Measurements from ENCODE around the gene SYT14. TPM values are rescaled to one million over a fixed set of nuclear protein-coding genes. Genes with fewer than 3 reads are reported as not detected.
"Not testable (repeated sequence)": the region's sequence is repeated elsewhere in the genome, so short reads cannot be mapped to it uniquely, and the experiment has no call there.

Gene SYT14
- total RNA-seq (not detected), polyA plus RNA-seq (not detected)

DNA sequence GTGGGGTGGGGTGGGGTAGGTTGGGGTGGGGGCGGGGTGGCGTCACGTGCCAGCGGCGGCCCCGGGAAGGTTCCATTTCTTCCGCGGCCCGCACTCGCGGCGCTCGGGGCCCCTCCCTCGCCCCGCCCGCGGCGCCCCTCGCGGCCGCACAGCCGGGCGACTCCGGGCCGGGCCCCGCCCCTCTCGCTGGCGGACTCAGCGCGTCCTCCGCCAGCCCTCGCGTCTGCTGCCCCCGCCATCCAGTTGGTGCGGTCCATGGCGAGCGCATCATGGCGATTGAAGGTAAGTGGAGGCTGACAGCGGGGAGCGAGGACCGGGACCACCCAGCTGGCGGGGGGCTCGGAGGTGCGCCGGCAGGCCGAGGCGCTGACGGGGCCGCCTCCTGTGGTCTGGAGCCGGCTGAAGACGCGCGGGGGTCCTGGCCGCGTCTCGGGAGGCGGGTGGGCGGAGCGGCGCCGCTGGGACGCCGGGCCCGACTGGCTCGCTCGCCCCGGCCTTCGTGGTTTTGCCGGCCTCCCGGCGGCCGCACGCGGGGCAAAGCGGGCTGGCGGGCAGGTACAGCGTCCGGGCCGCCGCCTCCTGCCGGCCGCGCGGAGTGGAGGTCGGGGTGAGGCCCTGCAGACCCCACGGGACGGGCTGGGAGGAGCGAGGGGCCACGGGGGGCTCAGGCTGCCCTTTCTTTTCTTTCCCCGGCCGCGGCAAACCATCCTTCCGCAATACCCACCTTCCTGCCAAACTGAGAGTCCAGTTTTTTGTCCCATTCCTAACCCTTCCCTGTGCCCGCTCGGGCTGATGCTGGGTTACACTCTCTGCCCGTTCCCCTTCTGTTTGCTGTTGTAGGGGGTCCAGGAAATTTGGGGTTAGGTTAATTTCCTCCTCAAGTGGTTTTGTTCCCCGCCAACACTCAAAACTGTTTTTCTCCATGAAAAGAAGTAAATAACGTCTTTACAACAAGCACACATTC, at the start of gene SYT14:
TSS of gene SYT14 (plus strand) at position 222 of the 964 bp plus-strand sequence. CDS start at position 270, 48 bp downstream.
- peaks cover 0 to 16% (median 8%) of the 10 kb centered on the region in 5 donors for H3K9me3 Mint-ChIP-seq
- no peak for DNase-seq
- H3K4me3 ChIP-seq (ENCODE audit: low read length), result no peak within 1 kb of the TSS

DNA sequence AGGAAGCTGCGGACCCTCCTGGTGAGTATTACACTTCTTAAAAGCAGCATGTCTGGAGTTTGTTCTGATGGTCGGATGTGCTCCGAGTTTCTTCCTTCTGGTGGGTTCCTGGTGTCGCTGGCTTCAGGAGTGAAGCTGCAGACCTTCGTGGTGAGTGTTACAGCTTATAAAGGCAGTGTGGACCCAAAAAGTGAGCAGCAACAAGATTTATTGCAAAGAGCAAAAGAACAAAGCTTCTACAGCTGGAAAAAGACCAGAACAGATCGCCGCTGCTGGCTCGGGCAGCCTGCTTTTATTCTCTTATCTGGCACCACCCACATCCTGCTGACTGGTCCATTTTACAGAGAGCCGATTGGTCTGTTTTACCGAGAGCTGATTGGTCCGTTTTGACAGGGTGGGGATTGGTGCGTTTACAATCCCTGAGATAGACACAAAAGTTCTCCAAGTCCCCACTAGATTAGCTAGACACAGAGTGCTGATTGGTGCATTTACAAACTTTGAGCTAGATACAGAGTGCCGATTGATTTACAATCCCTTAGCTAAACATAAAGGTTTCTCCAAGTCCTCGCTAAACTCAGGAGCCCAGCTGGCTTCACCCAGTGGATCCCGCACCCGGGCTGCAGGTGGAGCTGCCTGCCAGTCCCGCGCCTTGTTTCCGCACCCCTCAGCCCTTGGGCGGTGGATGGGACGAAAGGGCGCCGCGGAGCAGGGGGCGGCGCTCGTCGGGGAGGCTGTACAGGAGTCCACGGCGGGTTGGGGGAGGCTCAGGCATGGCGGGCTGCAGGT, 49.5 kb upstream of the SYT14 start:
- H3K4me3 Mint-ChIP-seq; H3K4me1 ChIP-seq (ENCODE audit: insufficient read depth, low read length); H3K9me3 ChIP-seq (ENCODE audit: low read length); POLR2A ChIA-PET; H3K4me3 ChIP-seq (ENCODE audit: low read length); H3K27me3 ChIP-seq (ENCODE audit: insufficient read depth, low read length, poor library complexity, severe bottlenecking); H3K27ac Mint-ChIP-seq; H3K36me3 ChIP-seq (ENCODE audit: insufficient read depth, low read length); DNase-seq; CTCF ChIA-PET; H3K4me1 Mint-ChIP-seq; H3K36me3 Mint-ChIP-seq; H3K27ac ChIP-seq (ENCODE audit: low read depth, low read length); H3K9me3 Mint-ChIP-seq: not testable (repeated sequence)
- H3K27me3 Mint-ChIP-seq, result peaks cover 14 to 54% of the 10 kb centered on the region in 2 donors

More for the DNA sequence above, at the start of gene SYT14:
- Mint-ChIP-seq H3K36me3 (peaks cover 0 to 5% (median 0%) of the 10 kb centered on the region in 3 donors), H3K4me3 (peak within 1 kb of the TSS; percentile 40 to 79 (median 71)), H3K27me3 (peaks cover 34 to 77% of the 10 kb centered on the region in 2 donors), H3K27ac (peak within 1 kb of the TSS in 1 of 8 donors; percentile 41), H3K4me1 (peaks cover 12 to 18% (median 15%) of the 10 kb centered on the region in 3 donors)
- Histone ChIP-seq H3K36me3 (ENCODE audit: insufficient read depth, low read length) (no peaks in the 10 kb centered on the region), H3K27me3 (ENCODE audit: insufficient read depth, low read length, poor library complexity, severe bottlenecking) (peaks cover 12% of the 10 kb centered on the region), H3K9me3 (ENCODE audit: low read length) (no peaks in the 10 kb centered on the region), H3K27ac (ENCODE audit: low read depth, low read length) (no peak within 1 kb of the TSS), H3K4me1 (ENCODE audit: insufficient read depth, low read length) (no peaks in the 10 kb centered on the region)
- POLR2A ChIA-PET, result no interaction called here
- CTCF ChIA-PET, result no interaction called here

DNA sequence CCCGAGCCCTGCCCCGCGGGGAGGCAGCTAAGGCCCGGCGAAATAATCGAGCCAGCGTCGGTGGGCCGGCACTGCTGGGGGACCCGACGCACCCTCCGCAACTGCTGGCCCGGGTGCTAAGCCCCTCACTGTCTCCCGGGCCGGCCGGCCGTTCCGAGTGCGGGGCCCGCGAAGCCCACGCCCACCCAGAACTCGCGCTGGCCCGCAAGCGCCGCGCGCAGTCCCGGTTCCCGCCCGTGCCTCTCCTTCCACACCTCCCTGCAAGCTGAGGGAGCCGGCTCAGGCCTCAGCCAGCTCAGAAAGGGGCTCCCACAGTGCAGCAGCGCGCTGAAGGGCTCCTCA, 49.0 kb upstream of the SYT14 start:
- ChIA-PET CTCF (no interaction called here), POLR2A (no interaction called here)
- peaks cover 0 to 2% (median 0%) of the 10 kb centered on the region in 5 donors for H3K9me3 Mint-ChIP-seq

DNA sequence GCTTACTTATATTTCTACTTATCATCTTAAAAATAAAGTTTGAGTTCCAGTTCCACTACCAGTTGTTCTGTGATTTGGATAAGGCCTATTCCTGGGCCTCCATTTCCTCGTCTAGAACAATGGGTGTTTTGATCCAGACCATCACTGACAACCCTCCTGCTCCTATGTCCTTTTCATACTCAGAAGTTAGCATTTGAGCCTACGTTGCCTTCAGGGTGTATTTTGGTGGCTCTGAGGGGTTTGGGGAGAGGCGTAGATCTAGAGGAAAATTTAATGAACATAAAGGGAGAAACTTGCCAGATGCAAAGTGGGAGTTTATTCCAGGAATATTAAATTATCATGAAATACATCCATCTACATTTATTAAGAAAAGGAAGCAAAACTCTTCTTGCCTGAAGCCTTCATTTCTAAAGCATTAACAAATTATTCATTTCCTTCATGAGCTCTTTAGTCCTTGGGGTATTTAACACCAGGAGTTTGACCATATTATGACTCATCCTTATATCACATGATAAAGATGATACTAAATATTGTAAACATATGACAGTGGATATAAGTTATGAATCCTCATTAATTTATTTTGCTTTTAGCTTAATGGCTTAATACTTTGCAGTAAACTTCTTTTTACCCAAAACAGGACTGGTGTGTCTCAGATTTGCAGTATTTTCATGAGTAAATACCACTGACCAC, 47.2 kb upstream of the SYT14 start:
- Mint-ChIP-seq H3K27me3 (peaks cover 14 to 51% of the 10 kb centered on the region in 2 donors), H3K4me3 (no peak overlapping the region), H3K4me1 (no peaks in the 10 kb centered on the region), H3K9me3 (peaks cover 0 to 2% (median 0%) of the 10 kb centered on the region in 5 donors), H3K36me3 (no peaks in the 10 kb centered on the region), H3K27ac (no peak overlapping the region)
- H3K36me3 ChIP-seq (ENCODE audit: insufficient read depth, low read length), result no peaks in the 10 kb centered on the region
- no peak for DNase-seq
- CTCF ChIA-PET, result no interaction called here
- no peak overlapping the region for H3K27ac ChIP-seq (ENCODE audit: low read depth, low read length)
- no peaks in the 10 kb centered on the region for H3K9me3 ChIP-seq (ENCODE audit: low read length)
- no peaks in the 10 kb centered on the region for H3K4me1 ChIP-seq (ENCODE audit: insufficient read depth, low read length)
- POLR2A ChIA-PET, result no interaction called here
- H3K27me3 ChIP-seq (ENCODE audit: insufficient read depth, low read length, poor library complexity, severe bottlenecking), result no peaks in the 10 kb centered on the region
- no peak overlapping the region for H3K4me3 ChIP-seq (ENCODE audit: low read length)

More for the DNA sequence above, 49.0 kb upstream of the SYT14 start:
- Histone ChIP-seq H3K36me3 (ENCODE audit: insufficient read depth, low read length) (no peaks in the 10 kb centered on the region), H3K27me3 (ENCODE audit: insufficient read depth, low read length, poor library complexity, severe bottlenecking) (no peaks in the 10 kb centered on the region), H3K4me3 (ENCODE audit: low read length) (no peak overlapping the region), H3K27ac (ENCODE audit: low read depth, low read length) (no peak overlapping the region), H3K9me3 (ENCODE audit: low read length) (no peaks in the 10 kb centered on the region), H3K4me1 (ENCODE audit: insufficient read depth, low read length) (no peaks in the 10 kb centered on the region)
- H3K36me3 Mint-ChIP-seq, result no peaks in the 10 kb centered on the region
- DNase-seq, result no peak
- no peak overlapping the region for H3K4me3 Mint-ChIP-seq
- peaks cover 14 to 52% of the 10 kb centered on the region in 2 donors for H3K27me3 Mint-ChIP-seq
- H3K4me1 Mint-ChIP-seq, result no peaks in the 10 kb centered on the region
- H3K27ac Mint-ChIP-seq, result no peak overlapping the region

DNA sequence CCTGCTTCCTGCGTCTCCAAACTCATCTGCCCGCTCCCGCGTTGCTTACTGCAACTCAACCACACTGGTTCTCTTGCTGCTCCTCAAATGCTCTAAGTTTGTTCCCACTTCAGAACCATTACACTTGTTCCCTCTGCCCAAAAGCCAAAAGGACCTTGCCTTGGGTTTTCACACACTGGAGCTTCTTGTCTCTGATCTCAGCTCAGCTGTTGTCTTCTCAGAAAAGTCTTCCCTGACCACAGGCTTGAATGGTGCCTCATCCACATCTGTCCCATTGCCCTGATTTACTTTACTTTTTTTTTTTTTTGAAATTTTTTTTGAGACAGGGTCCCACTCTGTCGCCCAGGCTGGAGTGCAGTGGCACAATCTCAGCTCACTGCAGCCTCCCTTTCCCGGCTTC, 44.3 kb upstream of the SYT14 start:
- no peaks in the 10 kb centered on the region for H3K27me3 ChIP-seq (ENCODE audit: insufficient read depth, low read length, poor library complexity, severe bottlenecking)
- Mint-ChIP-seq H3K36me3 (no peaks in the 10 kb centered on the region), H3K27ac (no peak overlapping the region), H3K4me3 (no peak overlapping the region), H3K4me1 (no peaks in the 10 kb centered on the region), H3K27me3 (peaks cover 4 to 44% of the 10 kb centered on the region in 2 donors), H3K9me3 (no peaks in the 10 kb centered on the region)
- ChIA-PET POLR2A (no interaction called here), CTCF (no interaction called here)
- no peaks in the 10 kb centered on the region for H3K4me1 ChIP-seq (ENCODE audit: insufficient read depth, low read length)
- no peak for DNase-seq
- H3K36me3 ChIP-seq (ENCODE audit: insufficient read depth, low read length), result no peaks in the 10 kb centered on the region
- no peak overlapping the region for H3K27ac ChIP-seq (ENCODE audit: low read depth, low read length)
- no peak overlapping the region for H3K4me3 ChIP-seq (ENCODE audit: low read length)
- no peaks in the 10 kb centered on the region for H3K9me3 ChIP-seq (ENCODE audit: low read length)

DNA sequence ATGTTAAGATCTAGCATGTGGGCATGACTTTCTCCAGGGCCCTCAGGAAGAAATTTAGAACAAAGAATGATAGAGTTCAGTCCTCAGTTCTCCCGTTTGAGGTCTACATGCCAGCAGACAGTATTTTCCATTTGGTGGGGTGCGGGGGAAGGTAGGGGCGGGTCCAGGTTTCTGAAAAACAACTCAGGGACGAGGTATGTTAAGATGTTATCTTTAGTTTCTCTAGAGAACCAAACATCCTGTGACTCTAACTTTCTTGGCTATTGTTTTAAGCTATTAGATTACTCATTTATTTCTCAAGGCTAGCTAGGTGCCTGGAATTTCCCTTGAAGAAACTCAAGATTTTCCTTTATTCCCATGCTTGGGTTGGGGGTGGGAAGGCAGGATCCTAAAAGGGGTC, 42.3 kb upstream of the SYT14 start:
- Histone ChIP-seq H3K27ac (ENCODE audit: low read depth, low read length) (no peak overlapping the region), H3K27me3 (ENCODE audit: insufficient read depth, low read length, poor library complexity, severe bottlenecking) (no peaks in the 10 kb centered on the region), H3K9me3 (ENCODE audit: low read length) (no peaks in the 10 kb centered on the region), H3K4me3 (ENCODE audit: low read length) (no peak overlapping the region), H3K4me1 (ENCODE audit: insufficient read depth, low read length) (no peaks in the 10 kb centered on the region), H3K36me3 (ENCODE audit: insufficient read depth, low read length) (no peaks in the 10 kb centered on the region)
- Mint-ChIP-seq H3K9me3 (no peaks in the 10 kb centered on the region), H3K4me3 (no peak overlapping the region), H3K4me1 (no peaks in the 10 kb centered on the region), H3K27me3 (peaks cover 6 to 42% of the 10 kb centered on the region in 2 donors), H3K36me3 (no peaks in the 10 kb centered on the region), H3K27ac (no peak overlapping the region)
- CTCF ChIA-PET, result interaction anchor here (1.5 kb wide), 1 partner anchor 415 kb away, joined by 3 read pairs; no protein-coding TSS in a partner anchor
- POLR2A ChIA-PET, result no interaction called here
- DNase-seq, result no peak

DNA sequence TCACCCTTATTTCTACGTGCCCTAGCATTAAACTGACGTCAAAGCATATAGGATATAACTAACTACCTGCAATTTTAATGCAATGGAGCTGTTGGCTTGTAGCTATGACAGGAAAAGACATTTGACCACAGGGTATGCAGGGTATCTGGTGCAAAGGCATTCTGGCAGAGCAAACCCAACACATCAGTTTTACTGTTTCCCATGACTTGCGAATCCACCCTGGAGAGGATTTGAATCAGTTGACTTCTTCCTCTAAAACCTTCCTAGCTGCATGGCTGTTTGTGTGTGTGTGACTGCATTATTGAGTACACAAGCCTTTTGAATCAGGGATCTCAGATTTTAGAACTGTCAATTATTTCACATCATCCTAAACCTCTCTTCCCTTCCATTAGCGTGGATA, 41.7 kb upstream of the SYT14 start:
- Mint-ChIP-seq H3K36me3 (no peaks in the 10 kb centered on the region), H3K4me1 (no peaks in the 10 kb centered on the region), H3K9me3 (no peaks in the 10 kb centered on the region), H3K4me3 (no peak overlapping the region), H3K27ac (no peak overlapping the region), H3K27me3 (peaks cover 6 to 39% of the 10 kb centered on the region in 2 donors)
- Histone ChIP-seq H3K27ac (ENCODE audit: low read depth, low read length) (no peak overlapping the region), H3K36me3 (ENCODE audit: insufficient read depth, low read length) (no peaks in the 10 kb centered on the region), H3K27me3 (ENCODE audit: insufficient read depth, low read length, poor library complexity, severe bottlenecking) (no peaks in the 10 kb centered on the region), H3K4me1 (ENCODE audit: insufficient read depth, low read length) (no peaks in the 10 kb centered on the region), H3K9me3 (ENCODE audit: low read length) (no peaks in the 10 kb centered on the region), H3K4me3 (ENCODE audit: low read length) (no peak overlapping the region)
- ChIA-PET POLR2A (no interaction called here), CTCF (interaction anchor here (1.5 kb wide), 1 partner anchor 414 kb away, joined by 3 read pairs; no protein-coding TSS in a partner anchor)
- DNase-seq, result no peak

DNA sequence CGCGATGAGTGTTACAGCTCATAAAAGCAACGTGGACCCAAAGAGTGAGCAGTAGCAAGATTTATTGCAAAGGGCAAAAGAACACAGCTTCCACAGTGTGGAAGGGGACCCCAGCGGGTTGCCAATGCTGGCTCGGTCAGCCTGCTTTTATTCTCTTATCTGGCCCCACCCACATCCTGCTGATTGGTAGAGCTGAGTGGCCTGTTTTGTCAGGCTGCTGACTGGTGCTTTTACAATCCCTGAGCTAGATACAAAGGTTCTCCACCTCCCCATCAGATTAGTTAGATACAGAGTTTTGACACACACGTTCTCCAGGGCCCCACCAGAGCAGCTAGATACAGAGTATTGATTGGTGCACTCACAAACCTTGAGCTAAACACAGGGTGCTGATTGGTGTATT, 39.7 kb upstream of the SYT14 start:
- H3K27ac Mint-ChIP-seq; H3K27ac ChIP-seq (ENCODE audit: low read depth, low read length); H3K4me1 Mint-ChIP-seq; H3K4me1 ChIP-seq (ENCODE audit: insufficient read depth, low read length); H3K9me3 Mint-ChIP-seq; POLR2A ChIA-PET; H3K36me3 ChIP-seq (ENCODE audit: insufficient read depth, low read length); H3K36me3 Mint-ChIP-seq; H3K4me3 ChIP-seq (ENCODE audit: low read length); CTCF ChIA-PET; DNase-seq; H3K27me3 ChIP-seq (ENCODE audit: insufficient read depth, low read length, poor library complexity, severe bottlenecking); H3K9me3 ChIP-seq (ENCODE audit: low read length); H3K4me3 Mint-ChIP-seq: not testable (repeated sequence)
- H3K27me3 Mint-ChIP-seq, result peaks cover 6 to 36% of the 10 kb centered on the region in 2 donors

All from CD8-positive, alpha-beta memory T cell (primary cell).